Neural progenitor cell (in vitro differentiated cells): Measurements from ENCODE around the gene RASD1. TPM values are rescaled to one million over a fixed set of nuclear protein-coding genes. Genes with fewer than 3 reads are reported as not detected.

Source experiments
- DNase-seq: peaks from one replicate; pipeline ENCODE4 v3.0.0-alpha.2; 2016; ENCODE audit warnings: low spot score
- H2AFZ ChIP-seq: fragments of 200-600 bp; sonication (generic); replicated peaks from 2 replicates; pipeline ENCODE4 v1.6.1; 2016; ENCODE audit warnings: antibody characterized with exemption
- H3F3A ChIP-seq: fragments of 200-600 bp; sonication (generic); 2 replicates; pipeline ENCODE4 v1.6.1; 2016; ENCODE audit warnings: antibody characterized with exemption, low read depth
- H3K27ac ChIP-seq: fragments of 200-600 bp; sonication (generic); 2 replicates; pipeline ENCODE4 v1.5.1; 2016; ENCODE audit warnings: mild to moderate bottlenecking
- H3K27me3 ChIP-seq: fragments of 200-600 bp; sonication (generic); 2 replicates; pipeline ENCODE4 v1.6.1; 2016; ENCODE audit warnings: mild to moderate bottlenecking, moderate library complexity
- H3K36me3 ChIP-seq: fragments of 200-600 bp; sonication (generic); 2 replicates; pipeline ENCODE4 v1.5.1; 2016
- H3K4me1 ChIP-seq: fragments of 200-600 bp; sonication (generic); 2 replicates; pipeline ENCODE4 v1.6.1; 2016; ENCODE audit warnings: mixed run types
- H3K4me2 ChIP-seq: fragments of 200-600 bp; sonication (generic); 2 replicates; pipeline ENCODE4 v1.6.1; 2016
- H3K4me3 ChIP-seq: fragments of 200-600 bp; sonication (generic); 2 replicates; pipeline ENCODE4 v1.5.1; 2016
- H3K79me2 ChIP-seq: fragments of 200-600 bp; sonication (generic); 2 replicates; pipeline ENCODE4 v1.6.1; 2016; ENCODE audit warnings: low read depth
- H3K9ac ChIP-seq: fragments of 200-600 bp; sonication (generic); 2 replicates; pipeline ENCODE4 v1.6.1; 2016
- H3K9me3 ChIP-seq: fragments of 200-600 bp; sonication (generic); 2 replicates; pipeline ENCODE4 v1.5.1; 2016; ENCODE audit warnings: low read depth
- H4K20me1 ChIP-seq: fragments of 200-600 bp; sonication (generic); 2 replicates; pipeline ENCODE4 v1.6.1; 2016; ENCODE audit warnings: low read depth
- H3K27ac Mint-ChIP-seq: 3 replicates; pipeline ENCODE4 v1.8.0; 2021; ENCODE audit warnings: mixed read lengths
- H3K27me3 Mint-ChIP-seq: 2 replicates; pipeline ENCODE4 v1.8.0; 2022; ENCODE audit warnings: low read depth, mild to moderate bottlenecking, inconsistent platforms, moderate library complexity, mixed read lengths; ENCODE audit not compliant: insufficient read depth
- H3K36me3 Mint-ChIP-seq: 3 replicates; pipeline ENCODE4 v1.8.0; 2021; ENCODE audit warnings: mixed read lengths
- H3K4me1 Mint-ChIP-seq: 3 replicates; pipeline ENCODE4 v1.8.0; 2021; ENCODE audit warnings: mixed read lengths
- H3K4me3 Mint-ChIP-seq: 3 replicates; pipeline ENCODE4 v1.8.0; 2021; ENCODE audit warnings: mild to moderate bottlenecking, moderate library complexity, mixed read lengths
- H3K9me3 Mint-ChIP-seq: 3 replicates; pipeline ENCODE4 v1.8.0; 2020; ENCODE audit warnings: mixed read lengths
- EZH2 ChIP-seq: fragments of 200-600 bp; sonication (generic); IDR thresholded peaks from 2 replicates; pipeline ENCODE4 v1.6.1; 2017; ENCODE audit warnings: antibody characterized with exemption, mild to moderate bottlenecking, moderate library complexity
- EZH2phosphoT487 ChIP-seq: fragments of 200-600 bp; sonication (generic); IDR thresholded peaks from 2 replicates; pipeline ENCODE4 v1.6.1; 2017; ENCODE audit warnings: antibody characterized with exemption
- total RNA-seq: library from RNA; depleted of rRNA; stranded (reverse); fragments of >200 nt; gene quantifications from 2 replicates; pipeline ENCODE4 v1.2.3, GENCODE V29; 2015; ENCODE audit warnings: low replicate concordance
- TF ChIP-seq, protein P1 (sequence below): fragments of 200-600 bp; sonication (generic); IDR thresholded peaks from 2 replicates; pipeline ENCODE4 v1.5.1; 2017; ENCODE audit warnings: antibody characterized with exemption, mild to moderate bottlenecking

RASD1 gene
- total RNA-seq, 1 donor from 2014 or later = 0.88 TPM

DNA sequence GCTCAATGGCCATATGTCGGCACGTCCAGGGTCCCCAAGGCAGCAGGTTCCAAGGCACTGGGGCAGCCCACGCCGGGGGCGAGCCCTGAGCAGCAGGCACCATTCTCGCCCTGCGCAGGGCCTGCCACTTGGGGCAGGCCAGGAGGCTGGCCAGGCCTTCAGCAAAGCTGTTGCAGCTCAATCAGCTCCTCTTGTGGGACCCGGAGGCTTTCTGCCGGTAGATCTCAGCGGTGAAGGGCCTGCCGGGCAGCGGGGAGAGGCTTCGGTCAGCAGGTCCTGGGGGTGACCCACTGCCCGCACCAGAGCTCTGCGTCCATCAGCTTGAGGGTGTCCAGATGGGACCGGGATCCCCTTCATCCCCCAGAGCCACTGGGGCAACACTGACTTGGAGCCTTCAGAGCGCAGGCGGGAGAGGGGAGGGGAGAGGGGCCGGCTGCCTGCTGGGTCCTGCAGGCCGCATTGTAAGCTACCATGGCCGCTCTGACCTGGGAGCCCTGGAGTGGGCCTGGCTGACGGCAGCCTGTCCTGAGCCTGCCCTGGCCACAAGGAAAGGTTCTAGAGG lies 9.5 kb upstream of the RASD1 start:
- Histone ChIP-seq H3K4me3 (no peak overlapping the region), H3K9ac (no peak overlapping the region), H3K36me3 (no peaks in the 10 kb centered on the region), H3K4me1 (peaks cover 5% of the 10 kb centered on the region), H3F3A (no peaks in the 10 kb centered on the region), H3K9me3 (no peaks in the 10 kb centered on the region), H3K79me2 (no peaks in the 10 kb centered on the region), H4K20me1 (no peaks in the 10 kb centered on the region), H2AFZ (no peak overlapping the region), H3K27me3 (no peaks in the 10 kb centered on the region), H3K4me2 (no peak overlapping the region), H3K27ac (no peak overlapping the region)
- Mint-ChIP-seq H3K4me3 (no peak overlapping the region), H3K4me1 (peaks cover 24% of the 10 kb centered on the region), H3K27me3 (no peaks in the 10 kb centered on the region), H3K27ac (no peak overlapping the region), H3K36me3 (no peaks in the 10 kb centered on the region), H3K9me3 (no peaks in the 10 kb centered on the region)
- TF ChIP-seq EZH2 = no peak
- no peak for TF ChIP-seq EZH2phosphoT487
- TF ChIP-seq, protein P1, sequence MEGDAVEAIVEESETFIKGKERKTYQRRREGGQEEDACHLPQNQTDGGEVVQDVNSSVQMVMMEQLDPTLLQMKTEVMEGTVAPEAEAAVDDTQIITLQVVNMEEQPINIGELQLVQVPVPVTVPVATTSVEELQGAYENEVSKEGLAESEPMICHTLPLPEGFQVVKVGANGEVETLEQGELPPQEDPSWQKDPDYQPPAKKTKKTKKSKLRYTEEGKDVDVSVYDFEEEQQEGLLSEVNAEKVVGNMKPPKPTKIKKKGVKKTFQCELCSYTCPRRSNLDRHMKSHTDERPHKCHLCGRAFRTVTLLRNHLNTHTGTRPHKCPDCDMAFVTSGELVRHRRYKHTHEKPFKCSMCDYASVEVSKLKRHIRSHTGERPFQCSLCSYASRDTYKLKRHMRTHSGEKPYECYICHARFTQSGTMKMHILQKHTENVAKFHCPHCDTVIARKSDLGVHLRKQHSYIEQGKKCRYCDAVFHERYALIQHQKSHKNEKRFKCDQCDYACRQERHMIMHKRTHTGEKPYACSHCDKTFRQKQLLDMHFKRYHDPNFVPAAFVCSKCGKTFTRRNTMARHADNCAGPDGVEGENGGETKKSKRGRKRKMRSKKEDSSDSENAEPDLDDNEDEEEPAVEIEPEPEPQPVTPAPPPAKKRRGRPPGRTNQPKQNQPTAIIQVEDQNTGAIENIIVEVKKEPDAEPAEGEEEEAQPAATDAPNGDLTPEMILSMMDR = no peak
- DNase-seq = peak; percentile 31

DNA sequence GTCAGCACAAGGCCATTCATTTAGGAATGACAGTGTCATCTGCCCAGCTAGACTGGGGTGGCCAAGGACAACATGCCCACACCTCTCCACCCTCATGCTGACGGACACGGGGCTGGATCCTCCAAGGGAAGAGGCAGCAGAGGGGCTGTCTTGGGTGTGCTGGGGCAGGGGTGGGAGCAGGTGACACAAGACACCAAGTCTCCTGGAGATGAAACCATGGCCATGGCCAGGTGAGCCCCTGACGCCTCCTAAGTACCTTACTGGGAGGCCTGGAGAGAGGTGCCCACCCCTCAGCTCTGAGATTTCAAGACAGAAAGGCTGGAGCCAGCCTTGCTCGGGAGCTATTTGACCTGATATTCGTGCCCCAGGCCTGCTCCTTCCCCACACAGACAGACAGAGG lies 9.0 kb upstream of the RASD1 start:
- no peaks in the 10 kb centered on the region for H3F3A ChIP-seq
- H3K4me2 ChIP-seq = no peak overlapping the region
- H3K27me3 ChIP-seq = no peaks in the 10 kb centered on the region
- Mint-ChIP-seq H3K4me3 (peak overlapping the region; percentile 48), H3K36me3 (no peaks in the 10 kb centered on the region), H3K9me3 (no peaks in the 10 kb centered on the region), H3K27ac (no peak overlapping the region), H3K27me3 (no peaks in the 10 kb centered on the region), H3K4me1 (peaks cover 24% of the 10 kb centered on the region)
- H3K9me3 ChIP-seq = no peaks in the 10 kb centered on the region
- no peak for DNase-seq
- H3K4me1 ChIP-seq = peaks cover 5% of the 10 kb centered on the region
- H3K27ac ChIP-seq = no peak overlapping the region
- no peaks in the 10 kb centered on the region for H3K36me3 ChIP-seq
- no peaks in the 10 kb centered on the region for H3K79me2 ChIP-seq
- H2AFZ ChIP-seq = no peak overlapping the region
- no peak for TF ChIP-seq EZH2
- TF ChIP-seq, protein P1 = no peak
- no peak for TF ChIP-seq EZH2phosphoT487
- no peak overlapping the region for H3K9ac ChIP-seq
- no peaks in the 10 kb centered on the region for H4K20me1 ChIP-seq
- no peak overlapping the region for H3K4me3 ChIP-seq

GRCh38 chr17:17504341-17505140 lies 8.3 kb upstream of the RASD1 start:
- no peaks in the 10 kb centered on the region for H3K36me3 ChIP-seq
- peaks cover 20% of the 10 kb centered on the region for H3K4me1 Mint-ChIP-seq
- H3K36me3 Mint-ChIP-seq = no peaks in the 10 kb centered on the region
- H2AFZ ChIP-seq = no peak overlapping the region
- no peaks in the 10 kb centered on the region for H3K27me3 ChIP-seq
- H4K20me1 ChIP-seq = no peaks in the 10 kb centered on the region
- peak overlapping the region; percentile 48 for H3K4me3 Mint-ChIP-seq
- H3K9me3 Mint-ChIP-seq = no peaks in the 10 kb centered on the region
- peaks cover 5% of the 10 kb centered on the region for H3K4me1 ChIP-seq
- H3K79me2 ChIP-seq = no peaks in the 10 kb centered on the region
- no peak for TF ChIP-seq EZH2phosphoT487
- TF ChIP-seq, protein P1 = no peak
- TF ChIP-seq EZH2 = no peak
- no peaks in the 10 kb centered on the region for H3F3A ChIP-seq
- no peak overlapping the region for H3K4me2 ChIP-seq
- DNase-seq = no peak
- H3K9me3 ChIP-seq = no peaks in the 10 kb centered on the region
- H3K27ac Mint-ChIP-seq = no peak overlapping the region
- H3K4me3 ChIP-seq = no peak overlapping the region
- no peak overlapping the region for H3K27ac ChIP-seq
- H3K27me3 Mint-ChIP-seq = no peaks in the 10 kb centered on the region
- no peak overlapping the region for H3K9ac ChIP-seq
